ENCODE results near the gene NAB1. TPM values are rescaled to one million over a fixed set of nuclear protein-coding genes. Genes with fewer than 3 reads are reported as not detected.

NAB1 gene
- total RNA-seq, 1 donor from 2014 or later, result 44.9 TPM

DNA sequence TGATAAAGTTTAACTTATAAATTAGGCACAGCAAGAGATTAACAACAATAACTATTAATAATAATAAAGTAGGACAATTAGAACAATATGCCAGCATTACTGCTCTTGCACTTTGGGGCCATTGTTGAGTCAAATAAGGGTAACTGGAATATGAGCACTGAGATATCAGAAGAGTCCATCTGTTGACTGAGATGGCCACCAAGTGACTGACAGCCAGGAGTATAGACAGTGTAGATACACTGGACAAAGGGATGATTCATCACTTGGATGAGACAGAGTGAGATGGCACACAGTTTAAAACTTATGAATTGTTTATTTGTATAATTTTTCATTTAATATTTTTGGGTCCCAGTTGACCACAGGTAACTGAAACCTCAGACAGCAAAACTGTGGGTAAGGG lies 20.0 kb downstream of the NAB1 start:
- TF ChIP-seq, protein P1, sequence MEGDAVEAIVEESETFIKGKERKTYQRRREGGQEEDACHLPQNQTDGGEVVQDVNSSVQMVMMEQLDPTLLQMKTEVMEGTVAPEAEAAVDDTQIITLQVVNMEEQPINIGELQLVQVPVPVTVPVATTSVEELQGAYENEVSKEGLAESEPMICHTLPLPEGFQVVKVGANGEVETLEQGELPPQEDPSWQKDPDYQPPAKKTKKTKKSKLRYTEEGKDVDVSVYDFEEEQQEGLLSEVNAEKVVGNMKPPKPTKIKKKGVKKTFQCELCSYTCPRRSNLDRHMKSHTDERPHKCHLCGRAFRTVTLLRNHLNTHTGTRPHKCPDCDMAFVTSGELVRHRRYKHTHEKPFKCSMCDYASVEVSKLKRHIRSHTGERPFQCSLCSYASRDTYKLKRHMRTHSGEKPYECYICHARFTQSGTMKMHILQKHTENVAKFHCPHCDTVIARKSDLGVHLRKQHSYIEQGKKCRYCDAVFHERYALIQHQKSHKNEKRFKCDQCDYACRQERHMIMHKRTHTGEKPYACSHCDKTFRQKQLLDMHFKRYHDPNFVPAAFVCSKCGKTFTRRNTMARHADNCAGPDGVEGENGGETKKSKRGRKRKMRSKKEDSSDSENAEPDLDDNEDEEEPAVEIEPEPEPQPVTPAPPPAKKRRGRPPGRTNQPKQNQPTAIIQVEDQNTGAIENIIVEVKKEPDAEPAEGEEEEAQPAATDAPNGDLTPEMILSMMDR (IDR thresholded peaks at IDR 0.05; ENCODE audit: unreplicated experiment), result no peak
- Mint-ChIP-seq H3K27me3 (ENCODE audit: unreplicated experiment) (no peaks in the 10 kb centered on the region), H3K4me1 (ENCODE audit: unreplicated experiment) (no peaks in the 10 kb centered on the region), H3K9me3 (ENCODE audit: unreplicated experiment) (peaks cover 6% of the 10 kb centered on the region), H3K27ac (ENCODE audit: unreplicated experiment) (no peak overlapping the region), H3K4me3 (ENCODE audit: unreplicated experiment) (no peak overlapping the region), H3K36me3 (ENCODE audit: low read depth, unreplicated experiment) (peaks cover 12% of the 10 kb centered on the region)
- DNase-seq (ENCODE audit: low spot score), result no peak

DNA sequence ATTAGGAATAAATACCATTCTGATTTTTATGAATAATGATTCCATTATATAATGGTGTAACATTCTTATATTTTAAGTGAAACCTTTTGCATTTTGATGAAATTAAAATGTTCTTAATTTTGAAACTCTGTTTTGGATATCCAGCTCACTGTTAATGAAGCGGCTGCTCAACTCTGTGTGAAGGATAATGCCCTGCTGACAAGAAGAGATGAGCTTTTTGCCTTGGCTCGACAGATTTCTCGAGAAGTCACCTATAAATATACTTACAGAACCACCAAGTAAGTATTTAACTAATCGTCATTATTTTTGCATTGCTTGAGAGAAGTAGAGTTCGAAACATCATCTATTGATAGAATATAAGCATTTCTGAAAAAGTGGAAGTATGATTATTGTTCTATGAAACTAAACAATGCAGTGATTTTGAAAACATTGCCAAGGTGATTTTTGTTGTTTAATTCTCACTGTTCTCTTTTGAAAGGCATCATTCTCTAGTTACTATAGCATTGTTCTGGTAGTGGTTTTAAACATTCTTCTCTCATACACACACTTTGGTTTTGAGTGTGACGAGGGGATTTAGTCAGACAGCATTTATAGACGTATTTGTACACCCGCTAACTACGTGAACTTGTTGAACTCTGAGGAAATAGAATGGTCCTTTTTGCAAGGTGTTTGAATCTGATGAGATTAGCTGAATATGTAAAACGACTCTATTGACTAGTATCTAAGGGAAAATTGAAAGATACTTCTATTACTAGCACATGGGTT lies 21.5 kb downstream of the NAB1 start:
- H3K4me3 Mint-ChIP-seq (ENCODE audit: unreplicated experiment), result no peak overlapping the region
- DNase-seq (ENCODE audit: low spot score), result no peak
- no peak overlapping the region for H3K27ac Mint-ChIP-seq (ENCODE audit: unreplicated experiment)
- H3K27me3 Mint-ChIP-seq (ENCODE audit: unreplicated experiment), result no peaks in the 10 kb centered on the region
- TF ChIP-seq, protein P1 (IDR thresholded peaks at IDR 0.05; ENCODE audit: unreplicated experiment), result no peak
- peaks cover 4% of the 10 kb centered on the region for H3K9me3 Mint-ChIP-seq (ENCODE audit: unreplicated experiment)
- H3K36me3 Mint-ChIP-seq (ENCODE audit: low read depth, unreplicated experiment), result peaks cover 5% of the 10 kb centered on the region
- H3K4me1 Mint-ChIP-seq (ENCODE audit: unreplicated experiment), result no peaks in the 10 kb centered on the region

- Mint-ChIP-seq H3K36me3 (ENCODE audit: low read depth, unreplicated experiment) (no peaks in the 10 kb centered on the region), H3K27me3 (ENCODE audit: unreplicated experiment) (no peaks in the 10 kb centered on the region), H3K9me3 (ENCODE audit: unreplicated experiment) (no peaks in the 10 kb centered on the region), H3K27ac (ENCODE audit: unreplicated experiment) (no peak overlapping the region), H3K4me3 (ENCODE audit: unreplicated experiment) (no peak overlapping the region), H3K4me1 (ENCODE audit: unreplicated experiment) (peaks cover 18% of the 10 kb centered on the region)
- no peak for DNase-seq (ENCODE audit: low spot score)
- TF ChIP-seq, protein P1 (IDR thresholded peaks at IDR 0.05; ENCODE audit: unreplicated experiment), result no peak
These were observed 26.2 kb downstream of the NAB1 start for GRCh38 chr2:190674966-190675650.

GRCh38 chr2:190677255-190677654 lies 28.4 kb downstream of the NAB1 start:
- Mint-ChIP-seq H3K27ac (ENCODE audit: unreplicated experiment) (no peak overlapping the region), H3K27me3 (ENCODE audit: unreplicated experiment) (no peaks in the 10 kb centered on the region), H3K9me3 (ENCODE audit: unreplicated experiment) (no peaks in the 10 kb centered on the region), H3K4me3 (ENCODE audit: unreplicated experiment) (no peak overlapping the region), H3K36me3 (ENCODE audit: low read depth, unreplicated experiment) (no peaks in the 10 kb centered on the region), H3K4me1 (ENCODE audit: unreplicated experiment) (peaks cover 29% of the 10 kb centered on the region)
- DNase-seq (ENCODE audit: low spot score), result no peak
- TF ChIP-seq, protein P1 (IDR thresholded peaks at IDR 0.05; ENCODE audit: unreplicated experiment), result no peak

Data from endothelial cell (in vitro differentiated cells).